Esophagus squamous epithelium (tissue), 4 donors: ENCODE results near the gene NUP153.

Experiments
- POLR2A ChIP-seq, 4 donors: fragments of 450-650 bp; IDR thresholded peaks; one replicate each; pipeline ENCODE4 v1.6.1; 2017; ENCODE audit warnings: antibody characterized with exemption in 4 of 4, mild to moderate bottlenecking in 4 of 4, moderate library complexity in 3 of 4
- TF ChIP-seq, protein P1 (sequence below), 6 experiments: fragments of 450-650 bp in 4 of 6; fragments of 200-600 bp in 2 of 6; sonication (generic) in 2 of 6; IDR thresholded peaks; one replicate each; pipeline ENCODE4 v1.5.1; 2016 to 2019; ENCODE audit warnings: antibody characterized with exemption in 6 of 6, mild to moderate bottlenecking in 4 of 6, moderate library complexity in 4 of 6

- TF ChIP-seq, protein P1, sequence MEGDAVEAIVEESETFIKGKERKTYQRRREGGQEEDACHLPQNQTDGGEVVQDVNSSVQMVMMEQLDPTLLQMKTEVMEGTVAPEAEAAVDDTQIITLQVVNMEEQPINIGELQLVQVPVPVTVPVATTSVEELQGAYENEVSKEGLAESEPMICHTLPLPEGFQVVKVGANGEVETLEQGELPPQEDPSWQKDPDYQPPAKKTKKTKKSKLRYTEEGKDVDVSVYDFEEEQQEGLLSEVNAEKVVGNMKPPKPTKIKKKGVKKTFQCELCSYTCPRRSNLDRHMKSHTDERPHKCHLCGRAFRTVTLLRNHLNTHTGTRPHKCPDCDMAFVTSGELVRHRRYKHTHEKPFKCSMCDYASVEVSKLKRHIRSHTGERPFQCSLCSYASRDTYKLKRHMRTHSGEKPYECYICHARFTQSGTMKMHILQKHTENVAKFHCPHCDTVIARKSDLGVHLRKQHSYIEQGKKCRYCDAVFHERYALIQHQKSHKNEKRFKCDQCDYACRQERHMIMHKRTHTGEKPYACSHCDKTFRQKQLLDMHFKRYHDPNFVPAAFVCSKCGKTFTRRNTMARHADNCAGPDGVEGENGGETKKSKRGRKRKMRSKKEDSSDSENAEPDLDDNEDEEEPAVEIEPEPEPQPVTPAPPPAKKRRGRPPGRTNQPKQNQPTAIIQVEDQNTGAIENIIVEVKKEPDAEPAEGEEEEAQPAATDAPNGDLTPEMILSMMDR (IDR thresholded peaks at IDR 0.05), result no peak
- TF ChIP-seq POLR2A (IDR thresholded peaks at IDR 0.05), result no peak
Measured at GRCh38 chr6:17712576-17712975, 5.9 kb upstream of the NUP153 start.
